Measurements from ENCODE around the gene ASPHD2.

DNA sequence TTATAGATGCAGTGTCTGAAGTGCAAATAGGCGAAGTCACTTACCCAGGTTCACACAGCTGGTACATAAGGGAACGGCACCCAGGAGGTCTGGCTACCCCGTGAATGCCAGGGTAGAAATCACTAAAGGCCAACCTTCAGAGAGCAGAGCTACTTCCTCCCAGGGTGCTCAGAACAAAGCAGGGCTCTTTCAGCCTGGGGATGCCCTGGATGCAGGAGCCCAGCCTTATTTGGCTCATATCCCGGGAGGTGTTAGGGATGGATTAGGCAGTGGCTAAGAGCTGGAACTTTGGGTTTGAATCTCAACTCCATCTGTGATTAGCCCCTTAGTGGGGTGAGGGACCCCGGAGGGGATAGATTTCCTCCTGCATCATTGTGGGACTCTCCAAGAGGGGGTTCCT, 33.1 kb upstream of the ASPHD2 start:
- TF ChIP-seq, protein P1, sequence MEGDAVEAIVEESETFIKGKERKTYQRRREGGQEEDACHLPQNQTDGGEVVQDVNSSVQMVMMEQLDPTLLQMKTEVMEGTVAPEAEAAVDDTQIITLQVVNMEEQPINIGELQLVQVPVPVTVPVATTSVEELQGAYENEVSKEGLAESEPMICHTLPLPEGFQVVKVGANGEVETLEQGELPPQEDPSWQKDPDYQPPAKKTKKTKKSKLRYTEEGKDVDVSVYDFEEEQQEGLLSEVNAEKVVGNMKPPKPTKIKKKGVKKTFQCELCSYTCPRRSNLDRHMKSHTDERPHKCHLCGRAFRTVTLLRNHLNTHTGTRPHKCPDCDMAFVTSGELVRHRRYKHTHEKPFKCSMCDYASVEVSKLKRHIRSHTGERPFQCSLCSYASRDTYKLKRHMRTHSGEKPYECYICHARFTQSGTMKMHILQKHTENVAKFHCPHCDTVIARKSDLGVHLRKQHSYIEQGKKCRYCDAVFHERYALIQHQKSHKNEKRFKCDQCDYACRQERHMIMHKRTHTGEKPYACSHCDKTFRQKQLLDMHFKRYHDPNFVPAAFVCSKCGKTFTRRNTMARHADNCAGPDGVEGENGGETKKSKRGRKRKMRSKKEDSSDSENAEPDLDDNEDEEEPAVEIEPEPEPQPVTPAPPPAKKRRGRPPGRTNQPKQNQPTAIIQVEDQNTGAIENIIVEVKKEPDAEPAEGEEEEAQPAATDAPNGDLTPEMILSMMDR (IDR thresholded peaks at IDR 0.05): no peak
- TF ChIP-seq POLR2A (IDR thresholded peaks at IDR 0.05) (no peak), POLR2AphosphoS5 (IDR thresholded peaks at IDR 0.05) (no peak)

Data from transverse colon (tissue), 4 donors.